Measurements from ENCODE around the gene MUL1. TPM values are rescaled to one million over a fixed set of nuclear protein-coding genes. Genes with fewer than 3 reads are reported as not detected.

Gene MUL1
- total and polyA plus RNA-seq, 3 donors from 2014 or later: 22.4 to 32.0 (median 28.9) TPM

DNA sequence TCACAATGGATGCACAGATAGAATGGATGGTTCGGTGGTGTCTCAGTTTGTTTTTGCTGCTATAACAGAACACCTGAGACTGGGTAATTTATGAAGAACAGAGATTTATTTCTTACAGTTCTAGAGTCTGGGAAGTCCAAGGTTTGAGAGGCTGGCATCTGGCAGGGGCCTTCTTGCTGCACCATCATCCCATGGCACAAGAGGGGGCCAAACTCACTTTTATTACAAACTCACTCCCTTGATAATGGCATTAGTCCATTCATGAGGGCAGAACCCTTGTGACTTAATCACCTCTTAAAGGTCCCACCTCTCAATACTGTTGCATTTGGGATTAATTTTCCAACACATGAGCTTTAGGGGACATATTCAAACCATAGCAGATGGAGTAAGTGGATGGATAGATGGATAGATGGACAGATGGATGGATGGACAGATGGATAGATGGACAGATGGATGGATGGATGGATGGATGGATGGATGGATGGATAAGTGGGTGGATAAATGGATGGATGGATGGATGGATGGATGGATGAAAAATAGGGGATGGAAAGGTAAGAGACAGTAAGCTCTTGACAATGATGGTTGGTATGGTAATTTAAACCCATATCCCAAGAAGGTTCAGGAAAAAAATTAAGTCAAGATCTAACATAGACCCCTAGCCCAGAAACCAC is 38.4 kb downstream of the MUL1 start:
- intact Hi-C loops (cut with DNase I; ENCODE audit: low total_unique reads): no loop called here
- H3K27me3 ChIP-seq: no peaks in the 10 kb centered on the region

DNA sequence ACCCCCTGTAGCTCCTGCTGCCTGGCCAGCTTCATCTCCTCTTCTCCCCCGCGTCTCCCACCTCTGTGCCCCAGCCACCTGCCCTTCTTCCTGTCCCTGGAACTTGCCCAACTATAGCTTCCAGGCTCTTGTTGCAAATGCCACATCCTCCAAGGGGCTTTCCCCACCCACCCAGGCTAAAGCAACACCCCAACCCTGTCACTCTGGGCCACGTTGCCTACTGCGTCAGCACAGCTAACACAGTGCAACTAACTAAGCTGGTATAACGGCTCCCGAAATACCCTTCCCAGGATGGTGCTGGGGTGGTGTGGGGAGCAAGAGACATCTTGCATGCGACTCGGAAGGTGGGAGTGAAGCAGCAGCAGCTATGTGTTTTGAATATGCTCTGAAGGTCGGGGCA is 41.7 kb downstream of the MUL1 start:
- H3K36me3 ChIP-seq (ENCODE audit: low read depth, missing control alignments): no peaks in the 10 kb centered on the region
- WGBS, 2 donors: 64 to 85% methylated on average over 9 of the region's 9 CpGs
- H3K4me1 ChIP-seq: no peaks in the 10 kb centered on the region
- H3K9me3 ChIP-seq: no peaks in the 10 kb centered on the region
- intact Hi-C loops (cut with DNase I; ENCODE audit: low total_unique reads): no loop called here
- no peak overlapping the region for H3K4me3 ChIP-seq
- H3K27me3 ChIP-seq: no peaks in the 10 kb centered on the region
- TF ChIP-seq POLR2A (IDR thresholded peaks at IDR 0.05): no peak
- TF ChIP-seq CTCF (IDR thresholded peaks at IDR 0.05): no peak
- DNase-seq: no peak
- H3K27ac ChIP-seq: no peak overlapping the region

More for the DNA sequence above, 38.4 kb downstream of the MUL1 start:
- WGBS, 2 donors: 100% methylated on average over 1 of the region's 1 CpG
- Histone ChIP-seq H3K4me1 (peaks cover 7% of the 10 kb centered on the region), H3K9me3 (no peaks in the 10 kb centered on the region), H3K4me3 (no peak overlapping the region), H3K27ac (no peak overlapping the region), H3K36me3 (ENCODE audit: low read depth, missing control alignments) (no peaks in the 10 kb centered on the region)
- no peak for DNase-seq
- TF ChIP-seq CTCF (IDR thresholded peaks at IDR 0.05) (no peak), POLR2A (IDR thresholded peaks at IDR 0.05) (no peak)

DNA sequence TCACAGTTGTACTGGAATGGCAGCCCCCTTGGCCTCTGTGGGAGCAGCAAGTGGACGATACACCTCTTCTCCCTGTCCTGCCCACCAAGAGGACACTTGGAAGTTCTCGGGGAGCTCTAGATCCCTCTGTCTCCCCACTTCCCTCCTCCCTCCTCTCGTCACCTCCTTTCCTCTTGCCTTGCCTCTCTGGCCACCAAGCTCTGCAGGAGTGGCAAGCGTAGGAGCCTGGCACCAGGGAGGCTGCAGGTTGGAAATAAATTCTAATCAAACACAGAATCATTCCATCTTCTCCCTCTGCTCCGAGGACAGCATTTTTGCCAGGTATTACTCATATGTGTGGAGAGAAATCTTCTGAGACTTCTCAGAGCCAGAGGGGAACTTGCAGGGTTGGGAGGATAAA is 42.8 kb downstream of the MUL1 start:
- no peak for DNase-seq
- H3K27me3 ChIP-seq: no peaks in the 10 kb centered on the region
- WGBS, 2 donors: 78 to 89% methylated on average over 5 of the region's 5 CpGs
- H3K36me3 ChIP-seq (ENCODE audit: low read depth, missing control alignments): no peaks in the 10 kb centered on the region
- TF ChIP-seq POLR2A (IDR thresholded peaks at IDR 0.05) (no peak), CTCF (IDR thresholded peaks at IDR 0.05) (no peak)
- H3K9me3 ChIP-seq: no peaks in the 10 kb centered on the region
- intact Hi-C loops (cut with DNase I; ENCODE audit: low total_unique reads): no loop called here
- H3K4me3 ChIP-seq: no peak overlapping the region
- no peaks in the 10 kb centered on the region for H3K4me1 ChIP-seq
- H3K27ac ChIP-seq: no peak overlapping the region

DNA sequence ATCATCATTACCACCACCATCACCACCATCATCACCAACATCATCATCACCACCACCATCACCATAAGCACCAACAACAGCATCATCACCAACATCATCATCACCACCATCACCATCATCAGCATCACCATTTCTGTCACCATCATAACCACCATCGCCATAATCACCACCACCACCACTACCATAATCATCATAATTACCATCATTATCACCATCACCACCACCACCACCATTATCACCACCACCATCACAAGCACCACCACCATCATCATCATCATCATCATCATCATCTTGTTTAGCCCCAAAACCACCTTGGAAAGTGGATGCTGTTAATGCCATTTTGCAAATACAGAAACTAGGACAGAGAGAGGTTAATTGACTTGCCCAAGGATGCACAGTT is 44.4 kb downstream of the MUL1 start:
- no peak for TF ChIP-seq CTCF (IDR thresholded peaks at IDR 0.05)
- Histone ChIP-seq H3K27ac (no peak overlapping the region), H3K36me3 (ENCODE audit: low read depth, missing control alignments) (no peaks in the 10 kb centered on the region), H3K4me1 (no peaks in the 10 kb centered on the region), H3K9me3 (no peaks in the 10 kb centered on the region), H3K27me3 (no peaks in the 10 kb centered on the region), H3K4me3 (no peak overlapping the region)
- intact Hi-C loops (cut with DNase I; ENCODE audit: low total_unique reads): no loop called here
- DNase-seq: no peak
- 82 to 86% methylated on average over 1 of the region's 1 CpG for WGBS, 2 donors

DNA sequence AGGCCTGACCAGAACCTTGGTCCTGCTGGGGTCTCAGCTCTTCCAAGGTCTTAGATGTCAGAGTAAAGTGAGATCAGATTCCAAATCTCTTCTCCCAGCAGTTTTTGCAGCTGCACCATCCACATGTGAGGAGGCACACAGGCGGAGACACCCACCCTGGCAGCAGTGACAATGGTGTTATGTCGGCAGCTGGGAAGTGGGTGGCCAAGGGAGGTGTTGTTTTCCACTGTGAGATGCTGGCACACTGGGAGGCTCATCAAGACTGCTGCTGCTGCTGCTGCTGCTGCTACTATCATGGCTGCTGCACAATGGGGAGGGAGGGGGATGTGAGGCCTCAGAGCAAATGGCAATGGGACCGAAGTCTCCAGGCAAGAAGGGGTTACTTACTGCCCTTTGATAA is 45.6 kb downstream of the MUL1 start:
- 93 to 95% methylated on average over 3 of the region's 3 CpGs for WGBS, 2 donors
- Histone ChIP-seq H3K4me3 (no peak overlapping the region), H3K27me3 (no peaks in the 10 kb centered on the region), H3K27ac (no peak overlapping the region), H3K36me3 (ENCODE audit: low read depth, missing control alignments) (no peaks in the 10 kb centered on the region), H3K4me1 (no peaks in the 10 kb centered on the region), H3K9me3 (no peaks in the 10 kb centered on the region)
- DNase-seq: no peak
- no peak for TF ChIP-seq POLR2A (IDR thresholded peaks at IDR 0.05)
- no peak for TF ChIP-seq CTCF (IDR thresholded peaks at IDR 0.05)
- intact Hi-C loops (cut with DNase I; ENCODE audit: low total_unique reads): no loop called here

Data from testis (tissue), 3 donors.